Keratinocyte (primary cell): ENCODE measurements around the gene CLIP2. TPM values are rescaled to one million over a fixed set of nuclear protein-coding genes. Genes with fewer than 3 reads are reported as not detected.

ENCODE experiments used
- DNase-seq: peaks from one replicate; pipeline ENCODE4 v3.0.0-alpha.2; 2011; ENCODE audit warnings: low read depth, missing footprints, low spot score
- FAIRE-seq: peaks from 2 replicates; lab custom pipeline; 2011; peaks lifted over from hg19 to GRCh38; lab: Jason Lieb, UNC
- H2AFZ ChIP-seq: 2 replicates; pipeline ENCODE4 v1.6.0; 2012; ENCODE audit warnings: low read length, control low read depth, inconsistent platforms; ENCODE audit not compliant: control insufficient read depth
- H3K27ac ChIP-seq: 2 replicates; pipeline ENCODE4 v1.5.1; 2011; ENCODE audit warnings: low read length; ENCODE audit not compliant: control insufficient read depth, insufficient read depth
- H3K27me3 ChIP-seq: 3 replicates; pipeline ENCODE4 v1.6.0; 2011; ENCODE audit warnings: low read length; ENCODE audit not compliant: control insufficient read depth, insufficient read depth; ENCODE audit errors: extremely low read depth
- H3K36me3 ChIP-seq, 2 experiments: 2 replicates in 1 of 2; 3 replicates in 1 of 2; pipeline ENCODE4 v1.5.1; 2011; ENCODE audit warnings: low read length in 2 of 2, mild to moderate bottlenecking in 1 of 2; ENCODE audit not compliant: control insufficient read depth in 2 of 2, insufficient read depth in 2 of 2; ENCODE audit errors: extremely low read depth in 1 of 2
- H3K4me1 ChIP-seq: 3 replicates; pipeline ENCODE4 v1.5.1; 2011; ENCODE audit warnings: low read length; ENCODE audit not compliant: control insufficient read depth, insufficient read depth; ENCODE audit errors: extremely low read depth
- H3K4me2 ChIP-seq: 3 replicates; pipeline ENCODE4 v1.6.0; 2011; ENCODE audit warnings: low read depth, low read length; ENCODE audit not compliant: control insufficient read depth, insufficient read depth; ENCODE audit errors: extremely low read depth
- H3K4me3 ChIP-seq, 3 experiments: fragments of 200-600 bp in 1 of 3; sonication (generic) in 1 of 3; 2 replicates in 2 of 3; 3 replicates in 1 of 3; pipeline ENCODE4 v1.5.1; 2011 to 2016; ENCODE audit warnings: low read length in 3 of 3, mild to moderate bottlenecking in 3 of 3, control low read depth in 2 of 3, inconsistent platforms in 1 of 3, low read depth in 1 of 3, mixed read lengths in 1 of 3, mixed run types in 1 of 3, moderate library complexity in 1 of 3; ENCODE audit not compliant: control insufficient read depth in 2 of 3, insufficient read depth in 2 of 3; ENCODE audit errors: extremely low read depth in 1 of 3
- H3K79me2 ChIP-seq: 2 replicates; pipeline ENCODE4 v1.6.0; 2012; ENCODE audit warnings: low read length; ENCODE audit not compliant: control insufficient read depth, insufficient read depth
- H3K9ac ChIP-seq: 3 replicates; pipeline ENCODE4 v1.6.0; 2011; ENCODE audit warnings: low read length; ENCODE audit not compliant: control insufficient read depth, insufficient read depth; ENCODE audit errors: extremely low read depth
- H3K9me1 ChIP-seq: 3 replicates; pipeline ENCODE4 v1.6.0; 2011; ENCODE audit warnings: low read length; ENCODE audit not compliant: control insufficient read depth, insufficient read depth; ENCODE audit errors: extremely low read depth
- H3K9me3 ChIP-seq: 2 replicates; pipeline ENCODE4 v1.5.1; 2012; ENCODE audit warnings: low read depth, low read length; ENCODE audit not compliant: control insufficient read depth
- H4K20me1 ChIP-seq: 3 replicates; pipeline ENCODE4 v1.6.0; 2011; ENCODE audit warnings: low read length; ENCODE audit not compliant: control insufficient read depth, insufficient read depth; ENCODE audit errors: extremely low read depth
- EZH2 ChIP-seq: IDR thresholded peaks from one replicate; pipeline ENCODE4 v1.6.1; 2012; ENCODE audit warnings: inconsistent platforms, mild to moderate bottlenecking, low read length, moderate library complexity
- dilution Hi-C: fragments of 300-500 bp; cut with MboI; formaldehyde crosslinking; loops from one replicate; pipeline ENCODE4 v1.7.0; 2020; ENCODE audit warnings: low sequenced_read_pairs; ENCODE audit not compliant: extremely low pct_ligation_motif_present
- polyA plus RNA-seq, 5 experiments: library from polyadenylated mRNA; depleted of rRNA in 3 of 5; stranded (reverse) in 3 of 5; stranded (forward) in 1 of 5; unstranded in 1 of 5; fragments of >200 nt; gene quantifications; 1 replicate in 1 of 5; 2 replicates in 3 of 5; 3 replicates in 1 of 5; pipeline versions ENCODE4 v1.2.1 to v1.2.3, GENCODE V29; 2011 to 2012; ENCODE audit warnings: missing spikeins in 2 of 5, low read depth in 1 of 5, low replicate concordance in 1 of 5
- TF ChIP-seq, protein P1 (sequence below), 3 experiments: IDR thresholded peaks in 1 of 3; conservative IDR thresholded peaks in 1 of 3; optimal IDR thresholded peaks in 1 of 3; 2 replicates in 2 of 3; 3 replicates in 1 of 3; pipeline versions ENCODE3 to v1.5.1; 2011; ENCODE audit warnings: low read length in 3 of 3, mild to moderate bottlenecking in 3 of 3, moderate library complexity in 2 of 3, control low read depth in 1 of 3, inconsistent platforms in 1 of 3; ENCODE audit not compliant: insufficient read depth in 2 of 3; ENCODE audit errors: extremely low read depth in 1 of 3

CLIP2 gene
- polyA plus RNA-seq, 1 donor (not counting 4 experiments of a cell fraction or from before 2014, with no cell fraction given): 2.6 TPM

DNA sequence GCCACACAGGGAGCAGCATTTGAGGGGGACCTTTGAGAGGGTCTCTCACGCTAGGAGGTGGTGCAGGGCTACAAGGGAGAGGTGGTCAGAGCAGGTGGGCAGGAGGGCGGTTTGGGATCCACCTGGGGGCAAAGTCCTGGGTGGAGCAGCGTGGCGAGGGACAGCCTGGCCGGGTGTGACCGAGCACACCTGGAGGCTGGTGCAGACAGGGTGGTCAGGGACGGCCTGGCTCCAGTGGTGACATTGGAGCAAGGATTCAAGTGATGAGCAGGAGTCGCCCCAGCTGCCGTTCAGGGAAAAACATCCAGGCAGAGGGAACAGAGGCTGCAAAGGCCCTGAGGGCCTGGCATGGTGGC is 36.0 kb downstream of the CLIP2 start:
- dilution Hi-C loops: no loop called here
- H3K36me3 ChIP-seq: peaks cover 0 to 11% of the 10 kb centered on the region in 2 experiments
- H3K79me2 ChIP-seq: no peaks in the 10 kb centered on the region
- no peaks in the 10 kb centered on the region for H3K27me3 ChIP-seq
- FAIRE-seq: no peak
- no peaks in the 10 kb centered on the region for H3K9me1 ChIP-seq
- H3K4me3 ChIP-seq: no peak overlapping the region
- no peak overlapping the region for H3K4me2 ChIP-seq
- H3K9me3 ChIP-seq: no peaks in the 10 kb centered on the region
- no peak overlapping the region for H2AFZ ChIP-seq
- H4K20me1 ChIP-seq: no peaks in the 10 kb centered on the region
- no peak overlapping the region for H3K27ac ChIP-seq
- TF ChIP-seq, protein P1, sequence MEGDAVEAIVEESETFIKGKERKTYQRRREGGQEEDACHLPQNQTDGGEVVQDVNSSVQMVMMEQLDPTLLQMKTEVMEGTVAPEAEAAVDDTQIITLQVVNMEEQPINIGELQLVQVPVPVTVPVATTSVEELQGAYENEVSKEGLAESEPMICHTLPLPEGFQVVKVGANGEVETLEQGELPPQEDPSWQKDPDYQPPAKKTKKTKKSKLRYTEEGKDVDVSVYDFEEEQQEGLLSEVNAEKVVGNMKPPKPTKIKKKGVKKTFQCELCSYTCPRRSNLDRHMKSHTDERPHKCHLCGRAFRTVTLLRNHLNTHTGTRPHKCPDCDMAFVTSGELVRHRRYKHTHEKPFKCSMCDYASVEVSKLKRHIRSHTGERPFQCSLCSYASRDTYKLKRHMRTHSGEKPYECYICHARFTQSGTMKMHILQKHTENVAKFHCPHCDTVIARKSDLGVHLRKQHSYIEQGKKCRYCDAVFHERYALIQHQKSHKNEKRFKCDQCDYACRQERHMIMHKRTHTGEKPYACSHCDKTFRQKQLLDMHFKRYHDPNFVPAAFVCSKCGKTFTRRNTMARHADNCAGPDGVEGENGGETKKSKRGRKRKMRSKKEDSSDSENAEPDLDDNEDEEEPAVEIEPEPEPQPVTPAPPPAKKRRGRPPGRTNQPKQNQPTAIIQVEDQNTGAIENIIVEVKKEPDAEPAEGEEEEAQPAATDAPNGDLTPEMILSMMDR (optimal IDR thresholded peaks at IDR 0.05 in 1 of 3, IDR thresholded peaks at IDR 0.05 in 1 of 3, conservative IDR thresholded peaks at IDR 0.05 in 1 of 3; ENCODE audit: extremely low read depth in 1 of 3, insufficient read depth in 2 of 3, low read length in 3 of 3): no peak
- no peak for TF ChIP-seq EZH2
- no peak overlapping the region for H3K9ac ChIP-seq
- DNase-seq: no peak
- H3K4me1 ChIP-seq: no peaks in the 10 kb centered on the region

- TF ChIP-seq, protein P1 (optimal IDR thresholded peaks at IDR 0.05 in 1 of 3, IDR thresholded peaks at IDR 0.05 in 1 of 3, conservative IDR thresholded peaks at IDR 0.05 in 1 of 3; ENCODE audit: extremely low read depth in 1 of 3, insufficient read depth in 2 of 3, low read length in 3 of 3): no peak
- no peak for TF ChIP-seq EZH2
- H3K79me2 ChIP-seq: no peaks in the 10 kb centered on the region
- peaks cover 0 to 6% of the 10 kb centered on the region in 2 experiments for H3K36me3 ChIP-seq
- FAIRE-seq (no peak), DNase-seq (no peak)
- no peaks in the 10 kb centered on the region for H3K27me3 ChIP-seq
- no peaks in the 10 kb centered on the region for H4K20me1 ChIP-seq
- H2AFZ ChIP-seq: no peak overlapping the region
- H3K9ac ChIP-seq: no peak overlapping the region
- dilution Hi-C loops: no loop called here
- no peak overlapping the region for H3K4me2 ChIP-seq
- no peak overlapping the region for H3K27ac ChIP-seq
- H3K9me3 ChIP-seq: no peaks in the 10 kb centered on the region
- peaks cover 4% of the 10 kb centered on the region for H3K4me1 ChIP-seq
- H3K9me1 ChIP-seq: no peaks in the 10 kb centered on the region
- no peak overlapping the region for H3K4me3 ChIP-seq
Observed at GRCh38 chr7:74329225-74329624, 40.0 kb downstream of the CLIP2 start.
